ENCODE results near the gene LY86. TPM values are rescaled to one million over a fixed set of nuclear protein-coding genes. Genes with fewer than 3 reads are reported as not detected.

The LY86 gene
- total RNA-seq, 1 experiment from 2014 or later = not detected

DNA sequence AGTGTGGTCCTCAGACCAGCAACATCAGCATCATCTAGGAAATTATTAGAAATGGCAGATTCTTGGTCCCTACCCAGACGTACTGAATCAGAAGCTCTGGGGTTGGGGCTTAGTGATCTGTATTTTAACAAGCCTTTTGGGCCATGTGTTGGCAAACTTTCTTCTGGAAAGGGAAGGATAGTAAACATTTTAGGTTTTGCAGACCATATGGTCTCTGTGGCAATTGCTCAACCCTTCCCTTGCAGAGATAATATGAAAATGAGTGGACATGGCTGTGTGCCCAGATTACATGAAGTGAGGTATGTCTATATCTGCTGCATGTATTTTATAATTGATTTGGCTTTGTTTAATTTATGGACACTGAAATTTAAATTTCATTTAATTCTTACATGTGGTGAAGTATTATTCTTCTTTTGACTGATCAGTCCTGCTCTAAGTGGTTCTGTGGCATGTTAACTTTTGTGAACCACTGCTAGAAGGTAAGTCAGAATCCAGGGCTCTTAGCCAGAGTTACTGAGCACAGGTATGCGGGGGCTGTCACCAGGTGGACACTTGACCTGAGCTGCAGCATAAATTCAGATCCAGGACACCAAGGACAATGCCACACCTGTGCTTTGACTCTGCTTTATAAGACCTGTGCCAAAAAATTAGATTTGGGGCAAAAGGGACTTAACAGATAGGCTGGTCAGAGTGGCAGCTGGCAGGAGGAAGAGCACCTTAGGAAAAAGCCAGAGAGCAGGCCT is 43.2 kb downstream of the LY86 start:
- Histone ChIP-seq H3K36me3 (no peaks in the 10 kb centered on the region), H3K9me3 (replicated peaks) (no peaks in the 10 kb centered on the region), H3K27me3 (replicated peaks) (no peaks in the 10 kb centered on the region), H3K4me1 (replicated peaks) (peaks cover 12% of the 10 kb centered on the region), H3K4me3 (no peak overlapping the region), H3K27ac (no peak overlapping the region)
- no peak for DNase-seq (ENCODE audit: low read depth in 1 of 2, low spot score in 2 of 2)

GRCh38 chr6:6633898-6634734 is 45.6 kb downstream of the LY86 start:
- Histone ChIP-seq H3K36me3 (no peaks in the 10 kb centered on the region), H3K4me3 (no peak overlapping the region), H3K4me1 (replicated peaks) (peaks cover 6% of the 10 kb centered on the region), H3K9me3 (replicated peaks) (no peaks in the 10 kb centered on the region), H3K27me3 (replicated peaks) (no peaks in the 10 kb centered on the region), H3K27ac (no peak overlapping the region)
- DNase-seq (ENCODE audit: low read depth in 1 of 2, low spot score in 2 of 2) = no peak

- no peak overlapping the region for H3K4me3 ChIP-seq
- no peaks in the 10 kb centered on the region for H3K27me3 ChIP-seq (replicated peaks)
- no peak overlapping the region for H3K27ac ChIP-seq
- no peaks in the 10 kb centered on the region for H3K36me3 ChIP-seq
- peaks cover 2% of the 10 kb centered on the region for H3K4me1 ChIP-seq (replicated peaks)
- no peaks in the 10 kb centered on the region for H3K9me3 ChIP-seq (replicated peaks)
- DNase-seq (ENCODE audit: low read depth in 1 of 2, low spot score in 2 of 2) = no peak
Observed at GRCh38 chr6:6634735-6635075, 46.2 kb downstream of the LY86 start.

DNA sequence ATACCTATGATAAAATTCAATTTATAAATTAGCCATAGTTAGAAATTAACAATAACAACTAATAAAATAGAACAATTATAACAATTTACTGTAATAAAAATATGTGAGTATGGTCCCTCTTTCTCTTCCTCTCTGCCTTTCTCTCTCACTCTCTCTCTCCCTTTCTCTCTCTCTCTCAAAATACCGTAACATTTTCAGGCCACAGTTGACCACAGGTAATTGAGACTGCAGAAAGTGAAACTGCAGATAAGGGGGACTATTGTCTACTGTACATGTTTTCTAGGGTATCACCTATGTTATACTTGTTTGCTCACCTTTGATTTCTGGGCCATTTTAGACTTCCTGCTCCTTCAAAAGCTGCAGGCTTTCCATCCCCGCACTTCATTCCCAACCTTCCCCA is 46.8 kb downstream of the LY86 start:
- no peak for DNase-seq (ENCODE audit: low read depth in 1 of 2, low spot score in 2 of 2)
- Histone ChIP-seq H3K4me3 (no peak overlapping the region), H3K36me3 (no peaks in the 10 kb centered on the region), H3K4me1 (replicated peaks) (no peaks in the 10 kb centered on the region), H3K27me3 (replicated peaks) (no peaks in the 10 kb centered on the region), H3K27ac (no peak overlapping the region), H3K9me3 (replicated peaks) (no peaks in the 10 kb centered on the region)

- H3K4me1 ChIP-seq (replicated peaks) = no peaks in the 10 kb centered on the region
- no peaks in the 10 kb centered on the region for H3K27me3 ChIP-seq (replicated peaks)
- no peaks in the 10 kb centered on the region for H3K9me3 ChIP-seq (replicated peaks)
- H3K4me3 ChIP-seq = no peak overlapping the region
- H3K27ac ChIP-seq = no peak overlapping the region
- DNase-seq (ENCODE audit: low read depth in 1 of 2, low spot score in 2 of 2) = no peak
- no peaks in the 10 kb centered on the region for H3K36me3 ChIP-seq
Observed at GRCh38 chr6:6635869-6636268, 47.3 kb downstream of the LY86 start.

- H3K4me3 ChIP-seq = no peak overlapping the region
- no peaks in the 10 kb centered on the region for H3K36me3 ChIP-seq
- no peaks in the 10 kb centered on the region for H3K27me3 ChIP-seq (replicated peaks)
- H3K9me3 ChIP-seq (replicated peaks) = no peaks in the 10 kb centered on the region
- no peak overlapping the region for H3K27ac ChIP-seq
- H3K4me1 ChIP-seq (replicated peaks) = no peaks in the 10 kb centered on the region
- no peak for DNase-seq (ENCODE audit: low read depth in 1 of 2, low spot score in 2 of 2)
Observed at GRCh38 chr6:6639572-6639971, 51.1 kb downstream of the LY86 start.

- H3K4me1 ChIP-seq (replicated peaks) = no peaks in the 10 kb centered on the region
- no peak for DNase-seq (ENCODE audit: low read depth in 1 of 2, low spot score in 2 of 2)
- H3K27me3 ChIP-seq (replicated peaks) = no peaks in the 10 kb centered on the region
- H3K9me3 ChIP-seq (replicated peaks) = no peaks in the 10 kb centered on the region
- H3K4me3 ChIP-seq = no peak overlapping the region
- H3K36me3 ChIP-seq = no peaks in the 10 kb centered on the region
- H3K27ac ChIP-seq = no peak overlapping the region
Observed at GRCh38 chr6:6640926-6641325, 52.4 kb downstream of the LY86 start.

DNA sequence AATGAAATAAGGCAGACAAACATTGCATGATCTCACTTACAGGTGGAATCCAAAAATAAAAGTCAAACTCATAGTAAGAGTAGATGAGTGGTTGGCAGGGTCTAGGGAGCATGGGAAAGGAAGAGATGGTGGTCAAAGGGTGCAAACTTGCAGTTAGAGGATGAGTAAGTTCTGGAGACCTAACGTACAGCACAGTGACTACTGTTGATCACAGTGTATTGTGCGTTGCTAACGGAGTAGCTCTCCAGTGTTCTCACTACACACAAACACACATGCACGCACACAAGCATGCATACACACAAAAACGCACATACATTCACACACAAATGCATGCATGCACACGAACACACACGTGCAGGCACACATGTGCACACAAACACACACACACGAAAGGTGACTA is 54.9 kb downstream of the LY86 start:
- Histone ChIP-seq H3K9me3 (replicated peaks) (no peaks in the 10 kb centered on the region), H3K4me3 (no peak overlapping the region)

GRCh38 chr6:6645261-6645917 is 56.9 kb downstream of the LY86 start:
- no peak for DNase-seq (ENCODE audit: low read depth in 1 of 2, low spot score in 2 of 2)
- Histone ChIP-seq H3K4me3 (no peak overlapping the region), H3K9me3 (replicated peaks) (no peaks in the 10 kb centered on the region), H3K27me3 (replicated peaks) (no peaks in the 10 kb centered on the region), H3K27ac (no peak overlapping the region), H3K36me3 (no peaks in the 10 kb centered on the region), H3K4me1 (replicated peaks) (no peaks in the 10 kb centered on the region)

More for the DNA sequence above, 54.9 kb downstream of the LY86 start:
- Histone ChIP-seq H3K36me3 (no peaks in the 10 kb centered on the region), H3K27ac (no peak overlapping the region), H3K4me1 (replicated peaks) (no peaks in the 10 kb centered on the region), H3K27me3 (replicated peaks) (no peaks in the 10 kb centered on the region)
- DNase-seq (ENCODE audit: low read depth in 1 of 2, low spot score in 2 of 2) = no peak

GRCh38 chr6:6646384-6646783 is 57.9 kb downstream of the LY86 start:
- Histone ChIP-seq H3K36me3 (no peaks in the 10 kb centered on the region), H3K27me3 (replicated peaks) (no peaks in the 10 kb centered on the region), H3K9me3 (replicated peaks) (no peaks in the 10 kb centered on the region), H3K27ac (no peak overlapping the region), H3K4me1 (replicated peaks) (no peaks in the 10 kb centered on the region), H3K4me3 (no peak overlapping the region)
- DNase-seq (ENCODE audit: low read depth in 1 of 2, low spot score in 2 of 2) = no peak

DNA sequence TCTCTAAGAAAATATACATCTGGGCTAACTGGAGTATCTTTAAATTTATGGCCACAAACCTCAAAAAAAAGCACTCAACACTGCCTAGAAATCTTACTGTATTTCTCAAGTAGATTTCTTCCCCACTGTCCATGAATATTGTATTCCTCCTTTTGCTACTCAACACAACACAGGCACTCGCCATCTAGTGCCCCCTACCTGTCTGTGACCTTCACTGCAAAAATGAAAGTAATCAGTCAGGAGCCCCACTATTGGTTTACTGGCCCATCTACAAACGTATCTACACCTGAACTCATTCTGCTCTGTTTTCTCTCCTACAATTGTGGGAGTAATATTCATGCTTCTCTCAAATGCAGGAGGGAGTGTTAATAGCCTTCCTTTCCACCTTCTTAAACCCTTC is 58.3 kb downstream of the LY86 start:
- DNase-seq (ENCODE audit: low read depth in 1 of 2, low spot score in 2 of 2) = no peak
- no peaks in the 10 kb centered on the region for H3K4me1 ChIP-seq (replicated peaks)
- H3K9me3 ChIP-seq (replicated peaks) = no peaks in the 10 kb centered on the region
- no peaks in the 10 kb centered on the region for H3K27me3 ChIP-seq (replicated peaks)
- H3K27ac ChIP-seq = no peak overlapping the region
- H3K36me3 ChIP-seq = no peaks in the 10 kb centered on the region
- no peak overlapping the region for H3K4me3 ChIP-seq

- Histone ChIP-seq H3K4me3 (no peak overlapping the region), H3K27me3 (replicated peaks) (no peaks in the 10 kb centered on the region), H3K36me3 (no peaks in the 10 kb centered on the region), H3K9me3 (replicated peaks) (no peaks in the 10 kb centered on the region), H3K27ac (no peak overlapping the region), H3K4me1 (replicated peaks) (no peaks in the 10 kb centered on the region)
- DNase-seq (ENCODE audit: low read depth in 1 of 2, low spot score in 2 of 2) = no peak
Observed at GRCh38 chr6:6648692-6649343, 60.3 kb downstream of the LY86 start.

GRCh38 chr6:6649824-6650349 is 61.4 kb downstream of the LY86 start:
- Histone ChIP-seq H3K36me3 (no peaks in the 10 kb centered on the region), H3K27me3 (replicated peaks) (no peaks in the 10 kb centered on the region), H3K4me1 (replicated peaks) (no peaks in the 10 kb centered on the region), H3K4me3 (no peak overlapping the region), H3K27ac (no peak overlapping the region), H3K9me3 (replicated peaks) (no peaks in the 10 kb centered on the region)
- DNase-seq (ENCODE audit: low read depth in 1 of 2, low spot score in 2 of 2) = no peak
